MCF 10A (cell line): ENCODE results near the gene VEGFA. TPM values are rescaled to one million over a fixed set of nuclear protein-coding genes. Genes with fewer than 3 reads are reported as not detected.

ENCODE experiments used
- Bru-seq: library from RNA; stranded (reverse); fragments of 400-500 nt; gene quantifications from one replicate; lab custom pipeline; 2021; lab: Mats Ljungman, UMichigan
- BruChase-seq, 2 experiments: library from RNA; stranded (reverse); fragments of 400-500 nt; gene quantifications; one replicate each; lab custom pipeline; 2021; lab: Mats Ljungman, UMichigan
- BruUV-seq: library from RNA; stranded (reverse); fragments of 400-500 nt; replicated peaks from 2 replicates; lab custom pipeline; 2021; lab: Mats Ljungman, UMichigan
- CTCF ChIA-PET: fragments of 300-600 bp; sonication (Branson Sonifier 250); formaldehyde crosslinking; extraction: SDS; loops from one replicate; lab custom pipeline; 2021; ENCODE audit warnings: antibody characterized with exemption, inconsistent platforms; lab: Yijun Ruan, JAX
- POLR2A ChIA-PET: fragments of 300-600, 350-650 bp; sonication (Branson Sonifier 250); formaldehyde crosslinking; extraction: SDS; loops from one replicate; lab custom pipeline; 2020; ENCODE audit warnings: antibody characterized with exemption, inconsistent platforms; lab: Yijun Ruan, JAX
- DNase-seq: peaks from one replicate; pipeline ENCODE4 v3.0.0-alpha.2; 2018; ENCODE audit not compliant: unreplicated experiment
- H3K27ac Mint-ChIP-seq: one replicate; pipeline ENCODE4 v1.8.0; 2022; ENCODE audit warnings: mild to moderate bottlenecking, low read depth, mixed read lengths; ENCODE audit not compliant: unreplicated experiment
- H3K27me3 Mint-ChIP-seq: one replicate; pipeline ENCODE4 v1.8.0; 2022; ENCODE audit warnings: mixed read lengths; ENCODE audit not compliant: insufficient read depth, unreplicated experiment
- H3K36me3 Mint-ChIP-seq: one replicate; pipeline ENCODE4 v1.8.0; 2022; ENCODE audit warnings: mild to moderate bottlenecking, moderate library complexity, mixed read lengths; ENCODE audit not compliant: insufficient read depth, unreplicated experiment
- H3K4me1 Mint-ChIP-seq: one replicate; pipeline ENCODE4 v1.8.0; 2022; ENCODE audit warnings: mixed read lengths; ENCODE audit not compliant: insufficient read depth, unreplicated experiment
- H3K4me3 Mint-ChIP-seq: one replicate; pipeline ENCODE4 v1.8.0; 2022; ENCODE audit warnings: mild to moderate bottlenecking, moderate library complexity, mixed read lengths; ENCODE audit not compliant: unreplicated experiment
- H3K9me3 Mint-ChIP-seq: one replicate; pipeline ENCODE4 v1.8.0; 2022; ENCODE audit warnings: mixed read lengths; ENCODE audit not compliant: unreplicated experiment
- CTCF ChIP-seq: fragments of 200-600 bp; IDR thresholded peaks from one replicate; pipeline ENCODE4 v1.8.0; 2022; ENCODE audit warnings: antibody characterized with exemption, mild to moderate bottlenecking; ENCODE audit not compliant: unreplicated experiment
- intact Hi-C: fragments of 100-400 bp; cut with micrococcal nuclease; formaldehyde crosslinking; loops from 2 replicates; pipeline ENCODE4 v1.14.1; 2022
- long read RNA-seq: library from polyadenylated mRNA; stranded (forward); transcript quantifications from one replicate; pipeline ENCODE4 v2.0.0, GENCODE V29; 2022
- total RNA-seq: library from RNA; stranded (reverse); gene quantifications from 2 replicates; pipeline ENCODE4 v1.2.3, GENCODE V29; 2022

VEGFA gene
- total RNA-seq (265 and 366 TPM in 2 replicates), Bru-seq, nascent RNA (percentile 95 among the genes with signal in this experiment), BruChase-seq, experiment 1, labeled RNA remaining after a 6-hour chase (percentile 96 among the genes with signal in this experiment), BruChase-seq, experiment 2, labeled RNA remaining after a 2-hour chase (percentile 96 among the genes with signal in this experiment)
- long read RNA-seq, transcript VEGFA-231 (8 exons, 1,188 nt), result minor isoform, 91 of 707 reads
- long read RNA-seq, transcript VEGFA-227 (6 exons, 984 nt), result minor isoform, 230 of 707 reads
- long read RNA-seq, transcript VEGFA-205 (7 exons, 3,535 nt), result major isoform, 263 of 707 reads
- long read RNA-seq, transcript VEGFA-232 (8 exons, 1,170 nt), result minor isoform, 13 of 707 reads
- long read RNA-seq, partial matches to known transcripts, result 23 of 707 reads
- long read RNA-seq, other reads (novel, unspliced or antisense), result 70 of 707 reads

- peaks cover 18% of the 10 kb centered on the region for H3K4me1 Mint-ChIP-seq
Measured at GRCh38 chr6:43769526-43770371, at the start of gene VEGFA. Gene VEGFA, plus strand, starts transcription at chr6:43770211.

GRCh38 chr6:43720999-43721398, 49.0 kb upstream of the VEGFA start:
- BruUV-seq, result no TSS peak
- intact Hi-C loops, result no loop called here
- Mint-ChIP-seq H3K27ac (no peak overlapping the region), H3K27me3 (peaks cover 14% of the 10 kb centered on the region), H3K4me3 (no peak overlapping the region), H3K4me1 (peaks cover 27% of the 10 kb centered on the region), H3K9me3 (no peaks in the 10 kb centered on the region), H3K36me3 (no peaks in the 10 kb centered on the region)
- CTCF ChIA-PET, result interaction anchor here (0.6 to 6.8 kb wide), 10 partner anchors 36 to 623 kb away, joined by 3 to 41 read pairs (median 6); no protein-coding TSS in a partner anchor
- TF ChIP-seq CTCF, result no peak
- no peak for DNase-seq
- POLR2A ChIA-PET, result interaction anchor here (0.6 to 1.4 kb wide), 7 partner anchors 34 to 404 kb away, joined by 3 to 5 read pairs (median 3); partner anchors contain the start of gene MRPS18A

More at GRCh38 chr6:43769526-43770371, at the start of gene VEGFA:
- CTCF ChIA-PET, result interaction anchor here (0.6 to 8.9 kb wide), 57 partner anchors 8 to 1147 kb away, joined by 3 to 237 read pairs (median 3); partner anchors contain the start of genes MRPS18A and MYMX
- DNase-seq, result peak; percentile 87
- Mint-ChIP-seq H3K9me3 (no peaks in the 10 kb centered on the region), H3K4me3 (peak within 1 kb of the TSS; percentile 98), H3K36me3 (peaks cover 10% of the 10 kb centered on the region), H3K27ac (peak within 1 kb of the TSS; percentile 81), H3K27me3 (no peaks in the 10 kb centered on the region)
- intact Hi-C loops, result loop anchor here (1.0 to 10.0 kb wide), 8 partner anchors 46 to 569 kb away; partner anchors contain the start of genes GTPBP2 and HSP90AB1
- POLR2A ChIA-PET, result interaction anchor here (0.7 to 5.0 kb wide), 22 partner anchors 33 to 315 kb away, joined by 3 to 55 read pairs (median 6); partner anchors contain the start of genes GTPBP2 and MRPS18A
- BruUV-seq, result no TSS peak
- peak; percentile 97 for TF ChIP-seq CTCF

GRCh38 chr6:43722920-43723545, 47.0 kb upstream of the VEGFA start:
- intact Hi-C loops, result loop anchor here (1.0 kb wide), 2 partner anchors 46 to 356 kb away; no protein-coding TSS in a partner anchor
- H3K4me3 Mint-ChIP-seq, result no peak overlapping the region
- H3K9me3 Mint-ChIP-seq, result no peaks in the 10 kb centered on the region
- CTCF ChIA-PET, result interaction anchor here (0.6 to 6.8 kb wide), 13 partner anchors 13 to 356 kb away, joined by 3 to 41 read pairs (median 5); partner anchors contain the start of gene VEGFA
- H3K4me1 Mint-ChIP-seq, result peaks cover 27% of the 10 kb centered on the region
- no peak for TF ChIP-seq CTCF
- no TSS peak for BruUV-seq
- POLR2A ChIA-PET, result interaction anchor here (0.5 to 2.6 kb wide), 2 partner anchors 49 to 524 kb away, joined by 3 to 55 read pairs; partner anchors contain the start of genes HSP90AB1 and VEGFA
- H3K27me3 Mint-ChIP-seq, result peaks cover 14% of the 10 kb centered on the region
- no peak for DNase-seq
- H3K36me3 Mint-ChIP-seq, result no peaks in the 10 kb centered on the region
- no peak overlapping the region for H3K27ac Mint-ChIP-seq
